Suppressor macrophage (primary cell): ENCODE results near the gene TMEM200C.
"Not testable (repeated sequence)": the region's sequence is repeated elsewhere in the genome, so short reads cannot be mapped to it uniquely, and the experiment has no call there.

Source experiments
- DNase-seq, 4 experiments: peaks; one replicate each; pipeline ENCODE4 v3.0.0-alpha.2; 2020 to 2022

Gene TMEM200C

GRCh38 chr18:5891854-5892215, 3.5 kb downstream of the TMEM200C start:
- DNase-seq = no peak

DNA sequence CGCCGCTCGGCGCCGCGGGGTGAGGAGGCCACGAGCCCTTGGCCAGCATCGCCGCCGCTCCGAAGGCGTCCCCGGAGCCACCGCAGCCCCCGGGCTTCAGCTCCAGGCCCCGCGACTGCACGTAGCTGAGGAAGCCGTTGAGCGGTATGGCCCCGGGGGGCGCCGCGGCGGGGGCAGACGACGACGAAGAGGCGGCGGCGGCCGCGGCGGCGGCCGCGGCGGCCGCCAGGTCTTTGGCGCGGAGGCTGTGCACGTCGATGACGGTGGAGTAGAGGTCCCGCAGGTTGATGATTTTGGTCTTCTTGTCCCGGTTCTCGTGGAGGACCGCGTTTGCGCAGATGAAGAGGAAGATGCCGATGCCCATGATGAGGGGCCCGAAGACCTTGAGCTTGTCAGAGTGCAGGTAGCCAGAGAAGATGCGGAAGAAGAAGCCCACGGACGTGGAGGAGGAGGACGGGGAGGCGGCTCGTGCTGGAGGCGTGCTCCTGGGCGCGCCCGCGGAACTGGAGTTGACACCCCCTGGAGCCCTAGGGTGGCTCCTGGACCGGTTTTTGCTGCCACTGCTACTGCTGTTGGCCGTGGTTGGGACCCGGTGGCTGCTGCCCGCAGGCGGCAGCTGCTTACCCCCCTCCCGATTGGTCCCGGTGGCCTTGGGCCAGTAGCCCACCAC, 4.0 kb downstream of the TMEM200C start:
- DNase-seq = no peak

DNA sequence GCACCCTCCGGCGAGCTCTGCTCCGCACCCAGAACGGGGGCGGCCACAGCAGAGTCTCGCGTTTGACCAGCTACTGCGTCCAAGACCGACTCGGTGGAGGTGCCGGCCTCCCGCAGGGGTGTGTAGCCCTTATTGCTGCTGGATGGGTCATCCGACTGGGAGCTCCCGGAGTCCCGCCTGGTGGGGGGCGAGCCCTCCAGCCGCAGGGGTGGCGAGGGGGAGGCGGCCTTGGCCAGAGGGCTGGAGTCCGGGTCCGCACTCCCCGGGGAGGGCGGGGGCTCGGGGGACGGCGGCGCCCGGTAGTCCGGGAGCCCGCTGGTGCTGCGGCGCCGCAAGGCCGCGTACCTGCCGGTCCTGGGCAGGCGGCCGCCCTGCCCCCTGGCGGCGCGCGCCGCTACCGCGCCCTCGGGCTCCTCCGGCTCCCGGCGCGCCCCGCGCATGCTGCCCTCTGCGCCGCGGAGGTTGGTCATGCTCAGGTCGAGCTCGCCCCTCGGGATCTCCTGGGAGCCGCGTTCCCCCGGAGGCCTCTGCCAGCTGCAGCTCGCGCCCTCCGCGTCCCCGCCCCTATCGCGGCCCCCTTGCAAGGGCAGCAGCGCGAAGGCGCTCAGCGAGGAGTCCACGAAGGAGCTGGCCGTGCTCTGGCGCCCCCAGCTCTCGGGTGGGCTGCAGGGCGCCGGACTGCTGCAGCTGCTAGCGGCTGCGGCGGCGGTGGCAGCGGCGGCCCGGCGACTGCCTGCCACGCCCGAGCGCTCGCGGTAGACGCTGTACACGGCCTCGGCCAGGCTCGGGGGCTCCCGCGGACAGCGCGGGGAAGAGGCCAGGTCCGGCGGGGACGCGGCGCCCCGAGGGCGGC, 4.8 kb downstream of the TMEM200C start:
- peak; percentile 39 to 78 (median 56) for DNase-seq

DNA sequence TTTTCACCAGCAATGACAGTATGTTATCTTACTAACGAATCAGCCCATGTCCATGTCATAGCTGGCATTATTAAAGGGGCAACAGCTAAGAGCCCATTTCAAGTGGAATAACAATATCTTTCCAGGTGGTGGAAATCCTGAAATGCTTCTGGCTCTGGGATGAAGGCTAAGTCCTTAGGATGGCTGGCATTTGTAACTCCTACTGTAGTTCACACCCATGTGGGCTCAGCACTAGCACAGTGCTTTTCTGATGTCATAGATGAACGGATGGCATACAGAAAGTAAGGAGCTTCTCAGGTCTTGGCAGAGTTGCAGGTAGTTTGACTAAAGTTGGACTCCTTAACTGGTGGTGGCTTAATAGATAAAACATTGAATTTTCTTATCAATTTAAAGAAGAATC, 10.0 kb downstream of the TMEM200C start:
- no peak for DNase-seq

DNA sequence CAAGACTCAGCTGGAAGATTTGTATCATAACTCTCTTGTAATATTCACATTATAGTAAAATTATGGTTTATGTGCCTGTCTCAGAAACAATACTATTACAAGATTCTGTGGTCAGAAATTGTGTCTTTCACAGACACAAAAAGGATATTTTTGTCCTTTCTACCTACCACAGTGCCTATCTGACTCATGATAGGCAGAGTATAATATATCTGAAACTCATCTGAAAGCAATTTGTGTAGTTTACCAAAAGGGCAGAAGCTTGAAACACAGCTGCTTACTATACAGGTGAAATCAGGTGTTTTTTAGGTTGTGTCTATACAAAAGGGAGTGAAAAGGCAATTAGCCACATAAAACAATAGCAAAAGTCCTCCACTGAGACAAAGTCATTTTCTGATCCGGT, 10.9 kb downstream of the TMEM200C start:
- DNase-seq = no peak

GRCh38 chr18:5879479-5879882, 15.8 kb downstream of the TMEM200C start:
- peak; percentile 10 to 66 (median 36) for DNase-seq

DNA sequence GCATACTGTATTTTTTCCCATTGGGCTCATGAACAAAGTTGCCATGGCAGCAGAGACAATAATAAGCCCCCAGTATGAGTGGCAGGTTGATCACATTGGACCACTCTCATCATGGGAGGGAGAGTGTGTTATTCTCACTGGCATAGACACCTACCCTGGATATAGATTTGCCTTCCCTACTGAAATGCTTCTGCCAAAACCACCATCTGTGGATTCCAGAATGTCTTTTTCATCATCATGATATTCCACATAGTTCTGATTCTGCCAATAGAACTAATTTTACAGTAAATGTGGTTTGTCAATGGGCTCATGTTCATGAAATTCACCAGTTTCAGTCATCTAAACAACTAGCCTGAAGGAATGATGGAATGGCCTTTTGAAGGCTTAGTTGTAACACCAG, 18.4 kb downstream of the TMEM200C start:
- no peak for DNase-seq

- no peak for DNase-seq
Observed at GRCh38 chr18:5874336-5874735, 21.0 kb downstream of the TMEM200C start.

- no peak for DNase-seq
Observed at GRCh38 chr18:5872886-5873285, 22.4 kb downstream of the TMEM200C start.

- DNase-seq = no peak
Observed at GRCh38 chr18:5871426-5871825, 23.9 kb downstream of the TMEM200C start.

DNA sequence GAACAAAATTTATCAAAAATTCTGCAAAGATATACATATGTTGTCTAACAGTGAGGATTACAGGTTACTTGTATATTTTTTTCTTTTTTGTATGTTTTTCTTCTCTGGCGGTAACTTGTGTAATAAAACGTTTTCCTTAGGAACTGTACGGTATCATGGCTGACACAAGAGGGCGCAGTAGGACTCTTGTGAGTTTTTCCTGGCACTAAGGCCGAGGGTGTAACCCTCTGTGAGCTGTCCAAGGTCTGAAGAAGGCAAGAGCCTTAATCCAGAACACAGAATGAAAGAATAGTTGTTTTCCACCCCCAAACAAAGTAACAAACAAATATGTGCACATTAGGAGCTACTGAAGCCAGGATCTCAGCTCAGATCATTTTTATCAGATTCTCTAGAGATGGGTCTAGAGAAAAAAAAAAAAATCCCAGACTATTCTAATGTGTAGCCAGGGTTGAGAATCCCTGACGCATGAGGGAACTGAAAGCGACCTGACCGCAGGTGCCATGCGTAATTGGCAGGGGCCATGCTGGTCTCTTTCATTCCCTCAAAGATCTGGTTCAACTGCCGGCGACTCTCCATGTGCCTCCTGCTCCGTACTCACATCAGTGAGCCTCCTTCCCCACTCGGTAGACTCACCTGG, 27.0 kb downstream of the TMEM200C start:
- DNase-seq = peak; percentile 87 to 94 (median 88)

- no peak for DNase-seq
Observed at GRCh38 chr18:5865521-5865920, 29.8 kb downstream of the TMEM200C start.

DNA sequence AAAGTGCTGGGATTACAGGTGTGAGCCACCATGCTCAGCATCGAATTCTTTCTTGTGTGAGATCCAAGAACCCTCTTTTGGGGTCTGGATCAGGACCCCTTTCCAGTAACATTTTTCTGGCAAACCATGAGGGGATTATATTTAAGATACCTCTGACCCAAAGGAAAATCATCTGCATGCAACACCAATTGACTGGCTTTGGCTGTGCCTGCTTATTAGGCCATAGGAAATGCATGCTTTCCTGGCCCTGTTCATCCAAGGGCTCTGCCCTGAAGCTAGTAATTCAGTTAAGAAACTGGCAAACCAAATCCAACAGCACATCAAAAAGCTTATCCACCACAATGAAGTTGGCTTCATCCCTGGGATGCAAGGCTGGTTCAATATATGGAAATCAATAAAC, 33.2 kb downstream of the TMEM200C start:
- DNase-seq = not testable (repeated sequence)

DNA sequence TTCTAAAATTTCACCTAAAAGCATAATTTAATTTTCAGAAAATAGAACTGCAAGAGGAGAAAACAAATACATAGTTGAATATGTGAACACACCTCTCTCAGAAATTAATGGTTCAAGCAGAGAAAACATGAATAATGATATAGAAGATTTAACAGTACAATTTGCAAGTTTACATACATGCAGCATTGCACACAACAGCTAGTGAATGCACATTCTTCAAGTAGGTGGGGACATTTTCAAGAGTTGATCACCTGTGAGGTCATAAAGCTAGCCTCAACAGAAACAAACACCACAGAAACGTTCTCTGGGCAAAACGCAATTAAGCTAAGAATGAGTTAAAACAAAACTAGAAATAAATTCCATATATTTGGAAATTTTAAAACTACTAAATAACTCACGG, 38.1 kb downstream of the TMEM200C start:
- no peak for DNase-seq

DNA sequence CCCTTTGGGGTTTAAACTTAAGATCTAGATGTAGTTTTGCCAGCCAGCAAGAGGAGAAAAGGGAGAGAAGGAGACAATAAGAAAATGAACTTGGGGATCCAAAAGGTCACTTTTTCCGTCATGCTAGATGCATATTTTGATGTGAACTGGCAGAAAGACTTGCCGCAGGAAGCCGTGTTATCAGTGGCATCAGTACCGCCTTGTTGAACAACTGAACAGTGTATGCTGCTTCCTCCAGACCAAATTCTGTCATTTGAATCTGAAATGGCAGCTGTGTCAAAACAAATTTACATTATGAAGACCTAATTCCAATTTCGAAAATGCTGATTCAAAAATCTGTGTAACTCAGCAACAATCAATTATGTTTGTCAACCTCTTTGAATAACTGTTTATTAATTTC, 42.1 kb downstream of the TMEM200C start:
- DNase-seq = no peak

DNA sequence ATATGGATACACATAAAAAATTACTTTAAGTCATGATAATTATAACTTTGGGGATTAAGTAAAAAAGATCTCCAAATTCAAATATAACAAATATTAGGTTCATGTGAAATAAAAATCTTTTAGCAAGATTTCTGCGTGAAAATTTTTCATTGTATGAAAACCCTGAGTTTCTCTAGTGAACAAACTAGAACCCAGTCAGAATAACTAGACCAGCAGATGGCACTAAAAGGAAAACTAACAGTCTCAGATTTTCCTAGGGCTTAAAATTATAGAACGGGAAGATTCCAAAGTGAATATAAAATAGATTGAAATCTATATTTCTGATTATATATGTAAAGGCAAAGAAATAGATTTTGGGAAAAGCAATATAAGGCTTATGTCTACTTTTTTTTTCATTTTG, 43.3 kb downstream of the TMEM200C start:
- DNase-seq = peak in 1 of 4 experiments; percentile 4

GRCh38 chr18:5842653-5843052, 52.7 kb downstream of the TMEM200C start:
- DNase-seq = no peak

- peak in 2 of 4 experiments; percentile 6 to 39 for DNase-seq
Observed at GRCh38 chr18:5841518-5841917, 53.8 kb downstream of the TMEM200C start.

GRCh38 chr18:5840547-5840946, 54.8 kb downstream of the TMEM200C start:
- no peak for DNase-seq

- DNase-seq = no peak
Observed at GRCh38 chr18:5840025-5840424, 55.3 kb downstream of the TMEM200C start.

GRCh38 chr18:5839102-5839501, 56.2 kb downstream of the TMEM200C start:
- DNase-seq = no peak
